ENCODE measurements around the gene INHBE. TPM values are rescaled to one million over a fixed set of nuclear protein-coding genes. Genes with fewer than 3 reads are reported as not detected.
"Not testable (repeated sequence)": the region's sequence is repeated elsewhere in the genome, so short reads cannot be mapped to it uniquely, and the experiment has no call there.

The INHBE gene
- total and polyA plus RNA-seq, 3 experiments from 2014 or later: 0.38 to 0.61 TPM; not detected in 1

GRCh38 chr12:57420482-57420881 is 34.6 kb upstream of the INHBE start:
- CTCF ChIA-PET: no interaction called here
- POLR2A ChIA-PET: no interaction called here

GRCh38 chr12:57426948-57427347 is 28.2 kb upstream of the INHBE start:
- peaks cover 24% of the 10 kb centered on the region for H3K4me1 ChIP-seq (ENCODE audit: insufficient read depth, low read length)
- H3K27ac ChIP-seq (ENCODE audit: low read depth, low read length); H3K4me3 ChIP-seq (ENCODE audit: low read length); H3K9me3 Mint-ChIP-seq; POLR2A ChIA-PET; H3K27me3 ChIP-seq (ENCODE audit: insufficient read depth, low read length, poor library complexity, severe bottlenecking); DNase-seq; H3K27me3 Mint-ChIP-seq; H3K9me3 ChIP-seq (ENCODE audit: low read length); H3K4me3 Mint-ChIP-seq; H3K36me3 ChIP-seq (ENCODE audit: insufficient read depth, low read length): not testable (repeated sequence)
- Mint-ChIP-seq H3K4me1 (peaks cover 50 to 64% (median 56%) of the 10 kb centered on the region in 3 donors), H3K27ac (peak overlapping the region in 5 of 8 donors; percentile 6 to 78 (median 30)), H3K36me3 (peaks cover 0 to 46% (median 10%) of the 10 kb centered on the region in 3 donors)
- CTCF ChIA-PET: interaction anchor here (1.9 kb wide), 1 partner anchor 26 kb away, joined by 4 read pairs; no protein-coding TSS in a partner anchor

More at GRCh38 chr12:57420482-57420881, 34.6 kb upstream of the INHBE start:
- peaks cover 0 to 1% of the 10 kb centered on the region in 2 donors for H3K27me3 Mint-ChIP-seq
- no peak overlapping the region for H3K27ac ChIP-seq (ENCODE audit: low read depth, low read length)
- no peak overlapping the region for H3K4me3 Mint-ChIP-seq
- H3K4me3 ChIP-seq (ENCODE audit: low read length): no peak overlapping the region
- peak overlapping the region in 4 of 8 donors; percentile 7 to 84 (median 45) for H3K27ac Mint-ChIP-seq
- peaks cover 5% of the 10 kb centered on the region for H3K4me1 ChIP-seq (ENCODE audit: insufficient read depth, low read length)
- peaks cover 11% of the 10 kb centered on the region for H3K36me3 ChIP-seq (ENCODE audit: insufficient read depth, low read length)
- H3K36me3 Mint-ChIP-seq: peaks cover 0 to 52% (median 13%) of the 10 kb centered on the region in 3 donors
- no peaks in the 10 kb centered on the region for H3K27me3 ChIP-seq (ENCODE audit: insufficient read depth, low read length, poor library complexity, severe bottlenecking)
- H3K9me3 ChIP-seq (ENCODE audit: low read length): no peaks in the 10 kb centered on the region
- no peaks in the 10 kb centered on the region for H3K9me3 Mint-ChIP-seq
- no peak for DNase-seq
- peaks cover 40 to 59% (median 51%) of the 10 kb centered on the region in 3 donors for H3K4me1 Mint-ChIP-seq

GRCh38 chr12:57428965-57429364 is 26.1 kb upstream of the INHBE start:
- H3K36me3 ChIP-seq (ENCODE audit: insufficient read depth, low read length): no peaks in the 10 kb centered on the region
- peak overlapping the region; percentile 71 to 100 (median 98) for H3K4me3 Mint-ChIP-seq
- no peak for DNase-seq
- H3K27me3 ChIP-seq (ENCODE audit: insufficient read depth, low read length, poor library complexity, severe bottlenecking): no peaks in the 10 kb centered on the region
- no peaks in the 10 kb centered on the region for H3K9me3 Mint-ChIP-seq
- peaks cover 24% of the 10 kb centered on the region for H3K4me1 ChIP-seq (ENCODE audit: insufficient read depth, low read length)
- peaks cover 44 to 61% (median 51%) of the 10 kb centered on the region in 3 donors for H3K4me1 Mint-ChIP-seq
- peaks cover 0 to 33% (median 2%) of the 10 kb centered on the region in 3 donors for H3K36me3 Mint-ChIP-seq
- no peaks in the 10 kb centered on the region for H3K9me3 ChIP-seq (ENCODE audit: low read length)
- no peaks in the 10 kb centered on the region for H3K27me3 Mint-ChIP-seq
- ChIA-PET POLR2A (no interaction called here), CTCF (interaction anchor here (1.1 to 1.5 kb wide), 4 partner anchors 10 to 29 kb away, joined by 3 to 6 read pairs (median 4); partner anchors contain the start of gene GLI1)
- peak overlapping the region; percentile 72 to 100 (median 100) for H3K27ac Mint-ChIP-seq
- no peak overlapping the region for H3K4me3 ChIP-seq (ENCODE audit: low read length)
- no peak overlapping the region for H3K27ac ChIP-seq (ENCODE audit: low read depth, low read length)

GRCh38 chr12:57429473-57430111 is 25.5 kb upstream of the INHBE start:
- Mint-ChIP-seq H3K4me3 (peak overlapping the region; percentile 85 to 100 (median 99)), H3K27ac (peak overlapping the region; percentile 91 to 100 (median 100)), H3K4me1 (peaks cover 42 to 59% (median 47%) of the 10 kb centered on the region in 3 donors), H3K36me3 (peaks cover 0 to 27% (median 0%) of the 10 kb centered on the region in 3 donors), H3K9me3 (no peaks in the 10 kb centered on the region), H3K27me3 (no peaks in the 10 kb centered on the region)
- peaks cover 24% of the 10 kb centered on the region for H3K4me1 ChIP-seq (ENCODE audit: insufficient read depth, low read length)
- ChIA-PET POLR2A (interaction anchor here (0.6 to 1.4 kb wide), 2 partner anchors 29 to 149 kb away, joined by 4 to 6 read pairs; no protein-coding TSS in a partner anchor), CTCF (interaction anchor here (0.7 to 1.5 kb wide), 6 partner anchors 11 to 215 kb away, joined by 3 to 6 read pairs (median 4); partner anchors contain the start of genes GLI1 and INHBE)
- H3K36me3 ChIP-seq (ENCODE audit: insufficient read depth, low read length): no peaks in the 10 kb centered on the region
- peak overlapping the region; percentile 85 for H3K27ac ChIP-seq (ENCODE audit: low read depth, low read length)
- no peaks in the 10 kb centered on the region for H3K9me3 ChIP-seq (ENCODE audit: low read length)
- no peaks in the 10 kb centered on the region for H3K27me3 ChIP-seq (ENCODE audit: insufficient read depth, low read length, poor library complexity, severe bottlenecking)
- H3K4me3 ChIP-seq (ENCODE audit: low read length): peak overlapping the region; percentile 54
- DNase-seq: no peak

- DNase-seq: peak in 2 of 5 donors; percentile 32 to 63
- no peaks in the 10 kb centered on the region for H3K27me3 Mint-ChIP-seq
- POLR2A ChIA-PET: interaction anchor here (0.5 to 1.4 kb wide), 4 partner anchors 28 to 746 kb away, joined by 3 to 6 read pairs (median 4); no protein-coding TSS in a partner anchor
- Histone ChIP-seq H3K4me1 (ENCODE audit: insufficient read depth, low read length) (peaks cover 24% of the 10 kb centered on the region), H3K36me3 (ENCODE audit: insufficient read depth, low read length) (no peaks in the 10 kb centered on the region), H3K27ac (ENCODE audit: low read depth, low read length) (peak overlapping the region; percentile 85), H3K9me3 (ENCODE audit: low read length) (no peaks in the 10 kb centered on the region), H3K4me3 (ENCODE audit: low read length) (peak overlapping the region; percentile 59), H3K27me3 (ENCODE audit: insufficient read depth, low read length, poor library complexity, severe bottlenecking) (no peaks in the 10 kb centered on the region)
- CTCF ChIA-PET: interaction anchor here (0.6 to 1.5 kb wide), 5 partner anchors 9 to 215 kb away, joined by 3 to 6 read pairs (median 3); partner anchors contain the start of genes GLI1 and INHBE
- H3K4me1 Mint-ChIP-seq: peaks cover 44 to 62% (median 48%) of the 10 kb centered on the region in 3 donors
- H3K27ac Mint-ChIP-seq: peak overlapping the region; percentile 91 to 100 (median 100)
- H3K36me3 Mint-ChIP-seq: peaks cover 0 to 24% (median 0%) of the 10 kb centered on the region in 3 donors
- H3K9me3 Mint-ChIP-seq: no peaks in the 10 kb centered on the region
- peak overlapping the region; percentile 91 to 100 (median 99) for H3K4me3 Mint-ChIP-seq
Measured at GRCh38 chr12:57430112-57430930, 24.8 kb upstream of the INHBE start.

GRCh38 chr12:57430931-57431566 is 24.1 kb upstream of the INHBE start, which contains the start of gene R3HDM2:
R3HDM2 (minus strand) TSS chr12:57431043; CDS start chr12:57310428, 120,615 bp downstream.
- Histone ChIP-seq H3K4me3 (ENCODE audit: low read length) (peak within 1 kb of the TSS; percentile 59), H3K27me3 (ENCODE audit: insufficient read depth, low read length, poor library complexity, severe bottlenecking) (no peaks in the 10 kb centered on the region), H3K36me3 (ENCODE audit: insufficient read depth, low read length) (no peaks in the 10 kb centered on the region), H3K4me1 (ENCODE audit: insufficient read depth, low read length) (peaks cover 24% of the 10 kb centered on the region), H3K27ac (ENCODE audit: low read depth, low read length) (peak within 1 kb of the TSS; percentile 85), H3K9me3 (ENCODE audit: low read length) (no peaks in the 10 kb centered on the region)
- peaks cover 0 to 19% (median 0%) of the 10 kb centered on the region in 3 donors for H3K36me3 Mint-ChIP-seq
- DNase-seq: peak; percentile 91 to 96 (median 94)
- POLR2A ChIA-PET: interaction anchor here (1.4 kb wide), 1 partner anchor 28 kb away, joined by 6 read pairs; no protein-coding TSS in a partner anchor
- no peaks in the 10 kb centered on the region for H3K9me3 Mint-ChIP-seq
- peak within 1 kb of the TSS; percentile 91 to 100 (median 100) for H3K27ac Mint-ChIP-seq
- H3K4me1 Mint-ChIP-seq: peaks cover 44 to 62% (median 51%) of the 10 kb centered on the region in 3 donors
- H3K4me3 Mint-ChIP-seq: peak within 1 kb of the TSS; percentile 91 to 100 (median 99)
- no peaks in the 10 kb centered on the region for H3K27me3 Mint-ChIP-seq
- CTCF ChIA-PET: interaction anchor here (1.0 kb wide), 1 partner anchor 28 kb away, joined by 3 read pairs; no protein-coding TSS in a partner anchor

- no peaks in the 10 kb centered on the region for H3K9me3 Mint-ChIP-seq
- no peaks in the 10 kb centered on the region for H3K27me3 ChIP-seq (ENCODE audit: insufficient read depth, low read length, poor library complexity, severe bottlenecking)
- H3K9me3 ChIP-seq (ENCODE audit: low read length): no peaks in the 10 kb centered on the region
- DNase-seq: no peak
- H3K27me3 Mint-ChIP-seq: no peaks in the 10 kb centered on the region
- H3K4me1 ChIP-seq (ENCODE audit: insufficient read depth, low read length): peaks cover 19% of the 10 kb centered on the region
- CTCF ChIA-PET: interaction anchor here (0.9 to 1.0 kb wide), 2 partner anchors 24 to 27 kb away, joined by 3 read pairs; partner anchors contain the start of gene INHBE
- H3K36me3 ChIP-seq (ENCODE audit: insufficient read depth, low read length): no peaks in the 10 kb centered on the region
- peak overlapping the region; percentile 91 to 99 (median 94) for H3K4me3 Mint-ChIP-seq
- H3K36me3 Mint-ChIP-seq: peaks cover 0 to 13% (median 0%) of the 10 kb centered on the region in 3 donors
- peak overlapping the region; percentile 85 for H3K27ac ChIP-seq (ENCODE audit: low read depth, low read length)
- H3K27ac Mint-ChIP-seq: peak overlapping the region; percentile 91 to 100 (median 100)
- peak overlapping the region; percentile 59 for H3K4me3 ChIP-seq (ENCODE audit: low read length)
- POLR2A ChIA-PET: no interaction called here
- H3K4me1 Mint-ChIP-seq: peaks cover 39 to 56% (median 45%) of the 10 kb centered on the region in 3 donors
Measured at GRCh38 chr12:57431654-57432188, 23.4 kb upstream of the INHBE start.

All from CD8-positive, alpha-beta memory T cell (primary cell).